D721Med (cell line): ENCODE measurements around the gene PSG3.
"Not testable (repeated sequence)": the region's sequence is repeated elsewhere in the genome, so short reads cannot be mapped to it uniquely, and the experiment has no call there.

Experiments
- DNase-seq: peaks from one replicate; pipeline ENCODE4 v3.0.0; 2011; ENCODE audit warnings: low spot score; ENCODE audit not compliant: insufficient read length
- FAIRE-seq: peaks from 2 replicates; lab custom pipeline; 2011; peaks lifted over from hg19 to GRCh38; lab: Jason Lieb, UNC
- TF ChIP-seq, protein P1 (sequence below): IDR thresholded peaks from 2 replicates; pipeline ENCODE4 v1.5.1; 2012; ENCODE audit warnings: mild to moderate bottlenecking, control low read depth; ENCODE audit not compliant: insufficient read depth; ENCODE audit errors: missing control alignments

Gene PSG3

DNA sequence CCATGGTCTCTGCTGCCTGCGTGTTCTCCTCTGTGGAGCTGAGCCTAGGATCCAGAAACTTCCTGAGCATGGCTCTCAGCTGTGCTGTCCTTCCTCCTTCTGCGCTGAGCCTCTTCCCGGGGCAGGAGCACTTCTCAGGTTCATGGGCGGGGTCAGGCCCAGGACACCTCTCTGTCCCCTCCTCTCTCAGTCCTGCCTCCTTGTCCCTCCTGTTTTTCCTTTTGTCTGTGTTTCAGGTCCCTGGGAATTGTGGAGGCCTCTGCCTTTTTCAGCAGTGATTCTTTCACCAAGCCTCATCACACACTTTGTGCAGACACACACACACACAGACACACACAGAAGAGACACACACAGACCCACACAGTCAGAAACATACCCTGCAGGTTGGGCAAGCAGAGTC lies at the start of gene PSG3:
Gene PSG3, minus strand, starts transcription at position 101 of the 400 bp plus-strand sequence. Its CDS starts 97 bp downstream, at position 4.
- not testable (repeated sequence) for FAIRE-seq, DNase-seq

DNA sequence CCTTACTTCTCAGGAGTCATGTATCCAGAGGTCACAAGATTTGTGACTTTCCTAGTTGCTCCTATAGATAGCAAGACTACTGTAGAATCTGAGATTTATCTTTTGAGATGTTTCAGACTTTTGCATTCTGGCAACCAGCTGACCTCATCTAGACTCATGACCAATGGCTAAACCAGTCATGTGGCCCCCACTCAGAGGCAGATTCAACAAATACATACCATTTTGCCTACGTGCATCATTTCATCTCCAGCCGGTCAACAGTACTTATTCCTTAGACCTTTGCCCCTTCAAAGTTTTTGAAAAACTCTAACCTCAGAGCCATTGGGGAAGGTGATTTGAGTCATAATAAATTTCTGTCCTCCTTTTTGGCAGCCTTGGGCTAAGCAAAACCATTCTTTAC lies 48.5 kb upstream of the PSG3 start:
- FAIRE-seq, DNase-seq: not testable (repeated sequence)

DNA sequence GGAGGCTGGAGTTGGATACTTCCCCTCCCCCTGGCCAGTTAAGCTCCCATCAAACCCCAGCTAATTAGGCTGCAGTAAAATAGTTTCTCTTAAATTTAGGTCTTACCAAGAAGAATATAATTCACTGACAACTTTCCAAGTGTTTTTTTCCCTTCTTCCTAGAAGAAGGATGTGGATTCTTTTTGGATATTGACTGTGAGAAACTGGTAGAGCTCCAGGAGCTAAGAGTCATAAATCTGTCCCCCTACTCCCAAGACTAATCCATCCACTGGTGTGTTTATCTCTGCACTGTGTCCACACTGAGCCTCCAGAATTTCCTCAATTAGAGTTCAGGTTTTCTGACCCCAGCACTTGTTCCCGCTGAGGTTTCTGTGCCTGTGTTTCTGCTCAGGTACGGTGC lies 47.5 kb upstream of the PSG3 start:
- FAIRE-seq, DNase-seq: not testable (repeated sequence)

DNA sequence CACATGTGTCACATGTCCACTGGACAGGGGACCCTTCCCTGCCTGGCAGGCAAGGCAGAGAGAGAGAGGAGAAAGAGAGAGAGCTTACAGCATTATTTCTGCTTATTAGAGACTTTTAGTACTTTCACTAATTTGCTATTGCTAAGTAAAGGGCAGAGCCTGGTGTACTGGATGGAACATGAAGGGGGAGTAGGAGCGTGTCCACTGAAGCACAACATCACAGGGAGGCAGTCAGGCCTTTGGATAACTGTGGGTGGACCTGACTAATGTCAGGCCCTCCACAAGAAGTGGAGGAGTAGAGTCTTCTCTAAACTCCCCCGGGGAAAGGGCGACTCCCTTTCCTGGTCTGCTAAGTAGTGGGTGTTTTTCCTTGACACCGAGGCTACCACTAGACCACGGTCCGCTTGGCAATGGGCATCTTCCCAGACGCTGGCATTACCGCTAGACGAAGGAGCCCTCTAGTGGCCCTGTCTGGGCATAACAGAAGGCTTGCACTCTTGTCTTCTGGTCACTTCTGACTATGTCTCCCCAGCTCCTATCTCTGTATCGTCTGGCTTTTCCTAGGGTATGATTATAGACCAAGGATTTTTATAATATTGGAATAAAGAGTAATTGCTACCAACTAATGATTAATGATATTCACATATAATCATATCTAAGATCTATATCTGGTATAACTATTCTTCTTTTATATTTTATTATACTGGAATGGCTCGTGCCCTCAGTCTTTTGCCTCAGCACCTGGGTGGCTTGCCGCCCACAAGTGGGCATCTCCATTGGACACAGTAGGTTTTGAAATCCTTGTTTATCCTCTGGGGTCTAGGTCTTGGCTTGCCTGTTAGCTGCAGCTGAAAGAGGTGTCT lies 36.7 kb upstream of the PSG3 start:
- DNase-seq, FAIRE-seq: not testable (repeated sequence)
- TF ChIP-seq, protein P1, sequence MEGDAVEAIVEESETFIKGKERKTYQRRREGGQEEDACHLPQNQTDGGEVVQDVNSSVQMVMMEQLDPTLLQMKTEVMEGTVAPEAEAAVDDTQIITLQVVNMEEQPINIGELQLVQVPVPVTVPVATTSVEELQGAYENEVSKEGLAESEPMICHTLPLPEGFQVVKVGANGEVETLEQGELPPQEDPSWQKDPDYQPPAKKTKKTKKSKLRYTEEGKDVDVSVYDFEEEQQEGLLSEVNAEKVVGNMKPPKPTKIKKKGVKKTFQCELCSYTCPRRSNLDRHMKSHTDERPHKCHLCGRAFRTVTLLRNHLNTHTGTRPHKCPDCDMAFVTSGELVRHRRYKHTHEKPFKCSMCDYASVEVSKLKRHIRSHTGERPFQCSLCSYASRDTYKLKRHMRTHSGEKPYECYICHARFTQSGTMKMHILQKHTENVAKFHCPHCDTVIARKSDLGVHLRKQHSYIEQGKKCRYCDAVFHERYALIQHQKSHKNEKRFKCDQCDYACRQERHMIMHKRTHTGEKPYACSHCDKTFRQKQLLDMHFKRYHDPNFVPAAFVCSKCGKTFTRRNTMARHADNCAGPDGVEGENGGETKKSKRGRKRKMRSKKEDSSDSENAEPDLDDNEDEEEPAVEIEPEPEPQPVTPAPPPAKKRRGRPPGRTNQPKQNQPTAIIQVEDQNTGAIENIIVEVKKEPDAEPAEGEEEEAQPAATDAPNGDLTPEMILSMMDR: peak; percentile 57

- FAIRE-seq, DNase-seq: not testable (repeated sequence)
These were observed 34.4 kb upstream of the PSG3 start for GRCh38 chr19:42774510-42775158.

- TF ChIP-seq, protein P1: peak; percentile 21
- not testable (repeated sequence) for FAIRE-seq, DNase-seq
These were observed 27.0 kb upstream of the PSG3 start for GRCh38 chr19:42767319-42767718.

DNA sequence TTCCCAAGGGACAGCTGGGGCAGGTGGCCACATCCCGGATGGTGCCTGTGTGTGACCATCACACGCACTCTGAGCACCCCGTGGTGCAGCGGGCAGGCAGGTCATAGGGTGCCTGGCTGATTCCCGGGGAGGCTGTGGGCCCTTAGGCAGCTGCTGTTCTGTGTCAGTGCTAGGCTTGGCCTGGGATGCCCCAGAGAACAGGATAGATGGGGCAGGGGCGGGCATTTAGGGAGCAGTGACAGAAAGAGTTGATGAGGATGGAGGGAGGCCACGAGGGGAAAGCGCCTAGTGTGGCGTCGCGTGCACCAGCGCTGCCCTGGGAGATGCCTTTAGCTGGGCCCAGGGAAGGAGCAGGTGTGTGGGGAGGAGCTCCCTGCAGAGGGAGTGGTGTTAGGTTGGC lies 26.6 kb upstream of the PSG3 start:
- not testable (repeated sequence) for FAIRE-seq, DNase-seq

- FAIRE-seq (no peak), DNase-seq (no peak)
- TF ChIP-seq, protein P1: no peak
These were observed 24.6 kb upstream of the PSG3 start for GRCh38 chr19:42764836-42765235.

DNA sequence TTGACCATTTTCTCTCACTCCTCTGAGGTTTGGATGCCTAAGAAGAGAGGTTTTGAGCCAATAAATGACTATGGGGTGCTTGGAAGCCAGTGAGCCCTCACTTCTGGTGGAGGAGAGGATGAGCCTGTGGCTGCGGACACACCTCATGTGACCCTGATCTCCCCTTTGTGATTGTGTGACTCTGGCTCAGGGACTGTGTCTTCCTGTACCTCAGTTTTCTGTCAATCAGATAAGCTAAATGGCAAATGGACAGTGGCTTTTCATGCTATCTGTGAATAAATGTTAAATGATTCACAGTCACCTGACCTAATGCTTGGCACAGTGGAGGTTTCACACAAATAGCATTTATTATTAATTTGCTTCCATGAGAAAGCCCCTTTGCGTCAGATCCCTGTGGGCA lies 22.5 kb upstream of the PSG3 start:
- no peak for DNase-seq

GRCh38 chr19:42761924-42762295 lies 21.6 kb upstream of the PSG3 start:
- not testable (repeated sequence) for FAIRE-seq, DNase-seq

More for the DNA sequence above, 22.5 kb upstream of the PSG3 start:
- no peak for FAIRE-seq
- TF ChIP-seq, protein P1: no peak

GRCh38 chr19:42760954-42761923 lies 21.0 kb upstream of the PSG3 start:
- DNase-seq, FAIRE-seq: not testable (repeated sequence)
